ENCODE results near the gene RPL3. TPM values are rescaled to one million over a fixed set of nuclear protein-coding genes. Genes with fewer than 3 reads are reported as not detected.

Gene RPL3
- total RNA-seq, 6 experiments from 2014 or later, result 1,444 to 1,605 (median 1,488) TPM

GRCh38 chr22:39364714-39365491, 45.5 kb upstream of the RPL3 start:
- peak; percentile 29; the same call in 1 of the 2 replicates for TF ChIP-seq CTCF (IDR thresholded peaks at IDR 0.05)
- Mint-ChIP-seq H3K4me3 (no peak overlapping the region), H3K9me3 (no peaks in the 10 kb centered on the region), H3K36me3 (ENCODE audit: low read depth) (no peaks in the 10 kb centered on the region), H3K4me1 (ENCODE audit: low read depth) (peaks cover 26% of the 10 kb centered on the region; the same call in 1 of the 2 replicates), H3K27ac (peak overlapping the region; percentile 60; the same call in 1 of the 2 replicates), H3K27me3 (ENCODE audit: insufficient read depth) (peaks cover 7% of the 10 kb centered on the region)
- DNase-seq, result peak; percentile 50

GRCh38 chr22:39363751-39364515, 44.5 kb upstream of the RPL3 start:
- no peaks in the 10 kb centered on the region for H3K9me3 Mint-ChIP-seq
- peaks cover 26% of the 10 kb centered on the region; the same call in 1 of the 2 replicates for H3K4me1 Mint-ChIP-seq (ENCODE audit: low read depth)
- TF ChIP-seq CTCF (IDR thresholded peaks at IDR 0.05), result no peak
- DNase-seq, result no peak
- peak overlapping the region; percentile 31; the same call in 1 of the 2 replicates for H3K27ac Mint-ChIP-seq
- H3K27me3 Mint-ChIP-seq (ENCODE audit: insufficient read depth), result peaks cover 7% of the 10 kb centered on the region
- H3K4me3 Mint-ChIP-seq, result no peak overlapping the region
- H3K36me3 Mint-ChIP-seq (ENCODE audit: low read depth), result no peaks in the 10 kb centered on the region

- no peaks in the 10 kb centered on the region for H3K36me3 Mint-ChIP-seq (ENCODE audit: low read depth)
- H3K9me3 Mint-ChIP-seq, result no peaks in the 10 kb centered on the region
- H3K27me3 Mint-ChIP-seq (ENCODE audit: insufficient read depth), result peaks cover 7% of the 10 kb centered on the region
- no peak for TF ChIP-seq CTCF (IDR thresholded peaks at IDR 0.05)
- peaks cover 26% of the 10 kb centered on the region; the same call in 1 of the 2 replicates for H3K4me1 Mint-ChIP-seq (ENCODE audit: low read depth)
- no peak overlapping the region for H3K4me3 Mint-ChIP-seq
- no peak for DNase-seq
- H3K27ac Mint-ChIP-seq, result no peak overlapping the region
Observed at GRCh38 chr22:39362932-39363331, 43.5 kb upstream of the RPL3 start.

- H3K9me3 Mint-ChIP-seq, result no peaks in the 10 kb centered on the region
- H3K4me3 Mint-ChIP-seq, result no peak overlapping the region
- DNase-seq, result no peak
- H3K4me1 Mint-ChIP-seq (ENCODE audit: low read depth), result peaks cover 26% of the 10 kb centered on the region; the same call in 1 of the 2 replicates
- H3K27me3 Mint-ChIP-seq (ENCODE audit: insufficient read depth), result peaks cover 7% of the 10 kb centered on the region
- H3K27ac Mint-ChIP-seq, result no peak overlapping the region
- TF ChIP-seq CTCF (IDR thresholded peaks at IDR 0.05), result no peak
- no peaks in the 10 kb centered on the region for H3K36me3 Mint-ChIP-seq (ENCODE audit: low read depth)
Observed at GRCh38 chr22:39362271-39362670, 42.8 kb upstream of the RPL3 start.

GRCh38 chr22:39361496-39361895, 42.1 kb upstream of the RPL3 start:
- H3K36me3 Mint-ChIP-seq (ENCODE audit: low read depth), result no peaks in the 10 kb centered on the region
- no peak for DNase-seq
- H3K4me3 Mint-ChIP-seq, result no peak overlapping the region
- H3K27me3 Mint-ChIP-seq (ENCODE audit: insufficient read depth), result peaks cover 10% of the 10 kb centered on the region
- no peak overlapping the region for H3K27ac Mint-ChIP-seq
- 0 out of 2 replicates have a peak, but pooled peaks have one; percentile 15 for TF ChIP-seq CTCF (IDR thresholded peaks at IDR 0.05)
- H3K4me1 Mint-ChIP-seq (ENCODE audit: low read depth), result peaks cover 26% of the 10 kb centered on the region; the same call in 1 of the 2 replicates
- H3K9me3 Mint-ChIP-seq, result no peaks in the 10 kb centered on the region

Data from HFFc6 (cell line).